Activated T-helper 1 cell treated with anti-CD3 and anti-CD28 coated beads, Interleukin-2, amount 50 U/mL, for 16 hours (primary cell): Measurements from ENCODE around the gene DEPP1.
A peak's percentile ranks its signal among the peaks of the same experiment; 100 is the strongest.

Experiments
- DNase-seq, 2 donors: peaks; one replicate each; pipeline ENCODE4 v3.0.0-alpha.2; 2020; ENCODE audit warnings: low read depth in 1 of 2, low spot score in 1 of 2

The DEPP1 gene

DNA sequence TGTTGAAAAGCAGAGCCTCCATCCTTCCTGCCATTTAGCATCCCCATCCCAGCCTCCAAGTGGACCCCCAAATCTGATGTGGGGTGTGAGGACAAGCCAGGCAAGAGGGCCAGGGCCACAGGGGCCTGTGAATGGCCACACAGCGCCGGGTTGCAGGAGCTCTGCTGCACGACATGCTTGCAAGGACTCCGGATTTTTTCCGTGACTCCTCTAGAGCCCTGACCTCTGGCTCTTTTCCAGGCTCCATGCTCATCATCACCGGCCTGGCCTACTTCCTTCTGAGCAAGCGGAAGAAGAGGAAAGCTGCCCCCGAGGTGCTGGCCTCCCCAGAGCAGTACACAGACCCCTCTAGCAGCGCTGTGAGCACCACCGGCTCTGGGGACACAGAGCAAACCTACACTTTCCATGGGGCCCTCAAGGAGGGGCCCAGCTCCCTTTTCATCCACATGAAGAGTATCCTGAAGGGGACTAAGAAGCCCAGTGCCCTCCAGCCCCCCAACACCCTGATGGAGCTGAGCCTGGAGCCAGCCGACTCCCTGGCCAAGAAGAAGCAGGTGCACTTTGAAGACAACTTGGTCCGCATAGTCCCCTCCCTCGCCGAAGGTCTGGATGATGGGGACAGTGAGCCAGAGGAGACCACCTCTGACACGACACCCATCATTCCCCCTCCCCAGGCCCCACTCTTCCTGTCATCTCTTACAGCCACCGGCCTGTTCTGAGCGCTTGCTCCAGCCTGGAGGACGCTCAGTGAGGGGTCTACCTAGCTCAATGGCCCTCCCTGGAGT is 44.0 kb downstream of the DEPP1 start:
- no peak for DNase-seq

DNA sequence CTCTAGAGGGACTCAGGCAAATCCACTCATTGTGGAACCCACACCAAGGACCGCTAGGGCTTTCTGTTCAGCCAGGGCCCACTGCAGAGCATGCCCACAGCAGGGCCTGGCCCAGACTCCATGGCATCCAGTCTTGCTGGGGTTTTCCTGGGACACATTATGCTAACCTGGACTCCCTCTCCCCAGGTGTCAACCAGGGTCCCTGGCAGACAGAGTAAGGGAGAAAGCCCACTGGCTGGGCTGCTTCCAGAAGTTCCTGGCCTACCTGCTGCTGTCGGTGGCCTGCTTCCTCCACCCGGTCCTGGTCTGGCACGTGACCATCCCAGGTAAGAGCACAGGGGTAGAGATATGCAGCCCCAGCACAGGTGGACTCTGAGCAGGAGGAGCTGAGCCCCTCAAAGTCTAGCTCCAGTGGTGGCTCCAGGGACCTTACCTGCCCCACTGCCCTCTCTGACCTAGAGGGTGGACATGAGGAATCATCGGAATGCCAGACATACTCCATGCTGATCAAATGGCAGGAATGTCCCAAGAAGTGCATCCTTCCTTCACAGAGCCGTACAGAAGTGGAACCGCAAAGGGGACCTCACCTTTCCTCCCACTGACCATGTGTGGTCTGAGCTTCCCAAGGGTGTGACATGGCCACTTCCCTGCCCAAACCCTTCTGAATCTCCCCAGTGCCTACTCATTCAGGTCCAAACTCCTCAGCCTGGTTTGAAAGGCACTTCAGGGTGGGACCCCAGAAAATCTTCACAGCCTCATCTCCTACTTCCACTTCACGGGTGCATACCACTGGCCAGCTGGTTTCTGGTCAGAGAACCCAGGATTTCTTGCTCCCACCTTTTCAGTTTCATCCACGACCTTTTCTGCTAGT is 44.9 kb downstream of the DEPP1 start:
- no peak for DNase-seq

DNA sequence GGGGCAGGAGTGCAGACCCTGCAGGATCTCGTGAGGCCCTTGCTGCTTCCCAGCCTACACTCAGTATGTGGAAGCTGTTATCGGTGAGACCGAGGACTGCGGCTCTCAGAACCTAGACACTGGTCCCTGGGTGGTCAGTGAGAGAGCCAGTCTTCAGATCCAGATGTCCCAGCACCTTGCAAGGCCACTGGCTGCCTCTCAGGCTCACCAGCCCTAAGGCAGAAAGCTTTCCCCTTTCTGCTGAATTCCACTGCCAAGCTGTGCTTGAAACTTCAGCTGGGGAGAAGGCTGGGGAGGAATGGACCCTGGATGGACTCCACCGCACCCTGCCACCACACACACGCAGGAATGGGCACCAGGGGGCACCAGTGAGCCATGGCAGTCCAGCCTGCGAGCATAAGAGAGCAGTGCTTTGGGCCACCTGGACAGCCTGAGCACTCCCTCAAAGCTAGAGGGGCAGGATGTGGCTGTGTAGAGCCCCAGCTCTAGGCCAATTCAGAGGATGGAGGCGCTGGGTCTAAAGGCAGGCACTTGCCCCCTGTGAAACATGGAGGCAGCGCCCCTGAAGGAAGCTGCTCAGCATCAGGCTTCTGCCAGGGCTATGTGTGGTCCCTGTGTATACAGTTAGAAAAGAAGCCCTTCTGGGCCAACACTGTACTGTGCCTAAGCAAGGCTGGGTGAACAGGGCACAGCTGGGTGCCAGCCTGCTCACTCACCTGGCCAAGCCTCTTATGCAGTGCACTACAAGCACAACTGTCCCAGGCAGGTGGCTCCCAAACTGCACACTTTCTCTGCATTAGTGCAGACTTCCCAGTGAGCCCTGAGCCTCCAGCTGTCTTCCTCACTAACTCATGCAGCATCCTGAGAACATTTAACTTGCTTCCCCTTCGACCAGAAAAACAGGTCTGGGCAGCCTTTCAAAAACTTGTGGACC is 45.8 kb downstream of the DEPP1 start:
- DNase-seq: peak; percentile 63 to 70

DNA sequence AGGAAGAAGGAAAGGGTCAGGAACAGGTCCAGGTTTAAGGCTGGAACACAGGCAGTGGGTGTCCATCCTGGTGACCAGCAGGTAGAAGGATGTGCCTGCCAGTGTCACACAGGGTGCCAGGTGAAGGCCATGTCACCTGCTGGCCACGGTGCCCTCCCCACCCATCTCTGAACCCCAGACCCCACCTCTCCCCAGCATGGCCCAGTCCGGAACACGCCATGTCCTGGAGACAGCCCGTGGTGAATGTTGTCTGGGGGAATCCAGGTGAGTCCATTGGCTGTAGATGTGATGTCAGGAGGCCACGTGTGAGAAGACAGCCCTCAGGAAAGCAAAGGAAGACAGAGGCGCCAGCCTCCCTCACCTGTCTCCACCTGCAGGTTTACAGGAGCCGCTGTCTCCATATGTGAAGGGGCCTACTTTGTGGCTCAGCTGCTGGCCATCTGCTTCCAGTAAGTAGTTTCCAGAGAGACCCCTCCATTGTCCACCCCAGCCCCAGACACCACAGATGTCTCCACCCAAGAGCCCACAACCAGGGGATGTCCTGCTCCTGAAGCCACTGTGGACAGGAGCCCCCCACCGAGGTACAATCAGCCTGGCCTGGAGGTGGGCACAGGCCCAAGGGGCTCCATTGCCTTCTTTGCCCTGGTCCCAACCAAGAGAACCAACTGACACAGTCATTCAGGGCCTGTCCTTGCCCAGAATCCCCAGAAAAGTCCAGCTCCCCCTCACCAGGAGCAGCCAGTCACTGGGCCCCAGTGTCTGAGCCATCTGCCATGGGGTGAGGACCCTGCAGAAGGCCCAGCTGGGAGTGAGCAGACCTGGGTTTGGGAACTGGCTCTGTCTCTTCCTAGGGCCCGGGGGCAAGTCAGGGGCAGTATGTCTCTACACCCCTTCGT is 46.7 kb downstream of the DEPP1 start:
- DNase-seq: no peak

DNA sequence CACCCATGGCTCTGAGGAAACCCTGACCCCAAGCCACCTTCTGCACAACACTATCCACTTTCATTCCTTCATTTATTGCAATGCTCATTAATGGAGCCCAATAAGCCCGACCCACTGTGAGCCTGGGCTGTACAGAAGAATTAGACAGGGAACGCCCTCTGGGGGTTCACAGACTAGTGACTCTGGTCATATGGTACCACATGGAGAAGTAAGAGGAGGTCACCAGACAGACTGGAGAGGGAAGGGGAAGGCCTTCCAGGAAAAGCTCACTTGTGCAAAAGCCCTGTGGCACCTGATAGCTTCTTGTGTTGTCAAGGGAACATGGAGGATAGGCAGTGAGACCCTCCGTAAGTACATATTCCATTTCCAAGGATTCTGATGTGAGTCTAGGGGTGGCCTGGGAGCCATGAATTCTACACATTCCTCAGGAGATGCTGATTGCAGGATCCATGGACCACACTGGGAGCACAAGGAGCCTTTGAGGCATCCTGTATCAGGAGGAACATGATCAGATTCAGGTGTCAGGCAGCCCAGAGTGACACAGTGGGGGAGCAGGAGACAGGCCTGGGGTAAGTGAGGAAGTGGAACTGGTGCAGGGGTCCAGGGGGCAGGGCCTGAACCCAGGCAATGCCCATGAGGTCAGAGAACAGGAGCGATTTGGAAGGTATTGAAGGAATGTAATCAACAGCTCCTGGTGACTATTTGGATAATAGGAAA is 47.5 kb downstream of the DEPP1 start:
- DNase-seq: no peak

DNA sequence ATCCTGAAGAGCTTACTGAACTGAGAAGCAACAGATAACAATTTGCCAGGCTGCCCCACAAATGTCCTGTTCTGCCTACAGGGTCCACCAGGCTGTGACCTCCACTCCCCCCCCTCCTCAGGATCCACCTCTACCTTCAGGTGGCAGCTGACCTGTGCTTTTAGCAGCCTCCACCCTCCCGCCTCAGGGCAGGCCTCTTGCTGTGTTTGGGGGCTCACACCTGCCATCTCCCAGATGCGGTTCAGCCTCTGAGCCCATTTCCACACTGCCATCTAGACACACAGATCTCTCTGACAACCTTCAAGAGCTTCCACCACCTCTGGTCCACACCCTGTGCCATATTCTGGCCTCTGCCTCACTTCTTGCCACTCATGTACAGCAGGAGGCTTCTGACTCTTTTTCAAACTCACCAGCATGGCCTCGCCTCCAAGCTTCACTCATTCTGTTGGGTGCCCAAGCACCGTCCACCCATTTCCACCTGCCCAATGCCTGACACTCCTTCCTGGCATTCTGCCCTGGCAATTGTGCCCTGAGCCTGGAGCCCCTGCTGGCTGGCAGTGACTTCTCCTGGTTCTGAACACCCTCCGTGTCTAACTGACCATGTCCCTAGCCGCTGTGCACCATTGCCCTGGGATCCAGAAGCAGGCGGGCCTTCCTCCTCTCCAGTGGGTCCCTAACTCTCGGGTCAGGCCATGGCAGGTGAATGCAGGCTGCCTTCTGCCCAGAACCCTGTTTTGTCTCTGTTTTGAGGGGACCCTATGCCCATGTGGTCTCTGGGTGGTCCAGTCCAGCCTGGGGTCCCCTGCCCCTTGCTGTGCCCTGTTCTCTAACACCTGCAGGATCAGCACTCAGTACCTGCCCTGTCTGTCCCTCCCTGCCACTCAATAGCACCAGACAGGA is 49.0 kb downstream of the DEPP1 start:
- no peak for DNase-seq

DNA sequence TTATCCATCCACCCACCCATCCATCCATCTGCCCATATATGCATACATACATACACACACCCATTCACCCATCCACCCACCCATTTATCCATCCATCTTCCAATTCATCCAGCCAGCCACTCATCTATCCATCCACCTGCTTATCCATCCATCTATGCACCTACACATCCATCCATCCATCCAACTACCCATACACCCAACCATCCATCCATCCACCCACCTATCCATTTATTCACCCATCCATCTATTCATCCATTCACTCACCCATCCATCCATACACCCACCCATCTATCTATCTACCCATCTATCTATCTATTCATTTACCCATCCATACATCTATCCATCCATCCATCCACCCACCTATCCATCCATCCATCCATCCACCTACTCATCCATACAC is 50.1 kb downstream of the DEPP1 start:
- no peak for DNase-seq

DNA sequence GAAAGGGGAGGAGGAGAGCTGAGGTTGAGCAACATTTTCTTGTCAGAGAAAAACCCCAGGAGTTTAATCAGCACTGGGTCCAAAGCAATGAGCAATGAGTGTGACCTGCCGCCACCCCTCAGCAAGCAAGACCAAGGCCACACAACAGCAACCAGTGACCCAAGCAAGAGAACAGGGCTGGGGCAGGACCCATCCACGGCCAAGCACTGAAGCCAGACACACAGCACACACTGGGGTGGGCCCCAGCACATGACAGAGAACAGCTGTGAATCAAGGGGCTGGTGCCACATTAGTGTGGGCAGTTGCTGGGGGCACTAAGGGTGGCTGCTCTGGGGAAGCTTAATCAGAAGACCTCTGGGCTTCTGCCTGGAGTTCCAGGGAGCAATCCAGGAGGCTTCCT is 51.3 kb downstream of the DEPP1 start:
- DNase-seq: no peak

DNA sequence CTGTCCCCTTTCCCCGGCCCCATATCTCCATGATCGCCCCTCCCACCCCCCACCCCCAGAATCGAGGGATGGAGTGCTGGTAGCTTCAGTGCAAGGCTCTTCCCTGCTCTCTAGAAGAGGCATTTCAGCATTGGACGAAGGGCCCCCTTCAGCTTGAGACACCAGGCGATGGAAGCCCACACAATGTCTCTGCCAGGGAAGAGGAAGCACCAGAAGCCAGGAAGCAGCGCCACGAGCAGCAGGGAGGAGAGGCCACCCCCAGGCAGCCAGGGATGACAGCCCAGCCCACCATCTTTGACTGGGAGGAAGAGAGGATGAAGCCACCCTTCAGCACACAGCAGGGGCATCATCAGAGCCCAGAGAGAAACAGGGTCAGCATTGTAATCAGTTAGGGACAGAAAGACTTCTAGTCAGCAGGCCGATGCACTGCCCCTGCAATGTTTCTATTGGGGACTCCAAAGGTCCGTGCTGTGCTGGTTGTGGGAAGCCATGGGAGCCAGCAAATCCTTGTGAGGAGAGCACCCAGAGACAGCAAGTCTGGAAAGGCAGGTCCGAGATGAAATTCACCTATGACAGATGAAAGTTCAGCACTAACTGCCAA is 51.8 kb downstream of the DEPP1 start:
- no peak for DNase-seq
